ENCODE measurements around the gene TMEM185B.

TMEM185B gene

DNA sequence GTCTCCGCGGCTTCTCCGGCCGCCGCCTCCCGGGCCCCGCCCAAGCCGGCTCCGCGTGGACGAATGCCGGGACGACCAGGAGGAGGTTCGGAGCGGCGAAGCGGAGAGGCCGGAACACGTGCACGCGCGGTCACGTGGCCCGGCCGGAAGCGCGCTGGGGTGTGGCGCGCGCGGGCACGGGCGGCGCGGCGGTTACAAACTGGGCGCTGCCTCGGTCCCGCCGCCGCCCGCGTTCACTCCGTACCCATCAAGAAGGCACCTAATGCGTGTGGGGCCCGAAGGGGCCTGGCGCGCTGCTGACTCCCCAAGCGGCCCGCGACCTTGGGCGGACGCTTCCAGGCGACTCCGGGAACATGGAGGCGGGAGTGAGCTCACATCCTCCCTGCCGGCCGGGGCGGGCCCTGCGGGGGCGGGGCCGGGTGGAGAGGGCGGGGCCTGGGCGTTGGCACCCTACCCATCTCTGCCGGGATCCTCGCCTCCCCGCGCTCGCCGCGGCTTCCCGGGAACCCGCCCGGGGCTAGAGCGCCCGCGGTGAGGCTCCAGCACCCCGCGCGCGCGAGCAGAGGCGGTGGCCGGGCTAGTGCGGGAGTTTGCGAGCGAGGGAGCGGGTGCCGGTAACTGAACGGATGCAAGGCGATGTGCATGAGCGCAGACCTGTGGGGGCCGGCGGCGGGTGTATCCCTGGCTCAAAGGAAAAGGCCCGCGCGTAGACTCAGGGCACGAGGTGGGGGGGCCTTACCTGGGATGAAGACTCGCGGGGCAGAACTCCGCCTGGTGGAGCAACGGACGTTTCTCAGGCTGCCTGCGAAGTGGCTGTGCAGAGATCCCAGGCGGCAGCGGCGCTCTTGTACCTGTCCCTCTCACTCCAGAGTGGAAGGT is at the start of gene TMEM185B:
Gene TMEM185B, minus strand, starts transcription at position 367 of the 879 bp plus-strand sequence. CDS start 424 bp downstream, outside the sequence.
- Histone ChIP-seq H3K79me2 (ENCODE audit: control insufficient read depth, low read length) (peaks cover 28% of the 10 kb centered on the region), H3K36me3 (ENCODE audit: control insufficient read depth, low read length) (peaks cover 12% of the 10 kb centered on the region), H3K9me3 (ENCODE audit: control insufficient read depth, insufficient read depth, low read length) (peaks cover 3% of the 10 kb centered on the region; the same call in 1 of the 2 replicates), H3K27ac (ENCODE audit: low read depth, low read length) (peak within 1 kb of the TSS; percentile 65), H3K4me3 (ENCODE audit: low read length) (peak within 1 kb of the TSS; percentile 74), H3K9me2 (replicated peaks; ENCODE audit: control insufficient read depth, low read length) (no peaks in the 10 kb centered on the region), H3K4me2 (ENCODE audit: low read length) (peak within 1 kb of the TSS; percentile 94), H3F3A (ENCODE audit: control insufficient read depth, insufficient read depth) (peaks cover under 1% of the 10 kb centered on the region; the same call in 1 of the 2 replicates), H3K27me3 (ENCODE audit: control insufficient read depth, low read length) (no peaks in the 10 kb centered on the region), H4K20me1 (ENCODE audit: control insufficient read depth, insufficient read depth, low read depth, low read length) (no peaks in the 10 kb centered on the region), H3K4me1 (ENCODE audit: control insufficient read depth, low read length) (peaks cover 44% of the 10 kb centered on the region)
- TF ChIP-seq, protein P1, sequence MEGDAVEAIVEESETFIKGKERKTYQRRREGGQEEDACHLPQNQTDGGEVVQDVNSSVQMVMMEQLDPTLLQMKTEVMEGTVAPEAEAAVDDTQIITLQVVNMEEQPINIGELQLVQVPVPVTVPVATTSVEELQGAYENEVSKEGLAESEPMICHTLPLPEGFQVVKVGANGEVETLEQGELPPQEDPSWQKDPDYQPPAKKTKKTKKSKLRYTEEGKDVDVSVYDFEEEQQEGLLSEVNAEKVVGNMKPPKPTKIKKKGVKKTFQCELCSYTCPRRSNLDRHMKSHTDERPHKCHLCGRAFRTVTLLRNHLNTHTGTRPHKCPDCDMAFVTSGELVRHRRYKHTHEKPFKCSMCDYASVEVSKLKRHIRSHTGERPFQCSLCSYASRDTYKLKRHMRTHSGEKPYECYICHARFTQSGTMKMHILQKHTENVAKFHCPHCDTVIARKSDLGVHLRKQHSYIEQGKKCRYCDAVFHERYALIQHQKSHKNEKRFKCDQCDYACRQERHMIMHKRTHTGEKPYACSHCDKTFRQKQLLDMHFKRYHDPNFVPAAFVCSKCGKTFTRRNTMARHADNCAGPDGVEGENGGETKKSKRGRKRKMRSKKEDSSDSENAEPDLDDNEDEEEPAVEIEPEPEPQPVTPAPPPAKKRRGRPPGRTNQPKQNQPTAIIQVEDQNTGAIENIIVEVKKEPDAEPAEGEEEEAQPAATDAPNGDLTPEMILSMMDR (IDR thresholded peaks at IDR 0.05; ENCODE audit: low read depth, low read length, poor library complexity, severe bottlenecking): no peak

GRCh38 chr2:120271711-120272379 is 48.6 kb upstream of the TMEM185B start:
- Histone ChIP-seq H3K36me3 (ENCODE audit: control insufficient read depth, low read length) (no peaks in the 10 kb centered on the region), H3K4me3 (ENCODE audit: low read length) (no peak overlapping the region), H3K27ac (ENCODE audit: low read depth, low read length) (no peak overlapping the region), H3K9me3 (ENCODE audit: control insufficient read depth, insufficient read depth, low read length) (peaks cover 12% of the 10 kb centered on the region), H3K4me1 (ENCODE audit: control insufficient read depth, low read length) (no peaks in the 10 kb centered on the region), H3K27me3 (ENCODE audit: control insufficient read depth, low read length) (no peaks in the 10 kb centered on the region), H3K9me2 (replicated peaks; ENCODE audit: control insufficient read depth, low read length) (no peaks in the 10 kb centered on the region), H4K20me1 (ENCODE audit: control insufficient read depth, insufficient read depth, low read depth, low read length) (no peaks in the 10 kb centered on the region), H3F3A (ENCODE audit: control insufficient read depth, insufficient read depth) (no peaks in the 10 kb centered on the region), H3K79me2 (ENCODE audit: control insufficient read depth, low read length) (no peaks in the 10 kb centered on the region), H3K4me2 (ENCODE audit: low read length) (no peak overlapping the region)
- TF ChIP-seq, protein P1 (IDR thresholded peaks at IDR 0.05; ENCODE audit: low read depth, low read length, poor library complexity, severe bottlenecking): no peak
- no peak for TF ChIP-seq EZH2phosphoT487 (IDR thresholded peaks at IDR 0.05; ENCODE audit: borderline replicate concordance, low read length)

DNA sequence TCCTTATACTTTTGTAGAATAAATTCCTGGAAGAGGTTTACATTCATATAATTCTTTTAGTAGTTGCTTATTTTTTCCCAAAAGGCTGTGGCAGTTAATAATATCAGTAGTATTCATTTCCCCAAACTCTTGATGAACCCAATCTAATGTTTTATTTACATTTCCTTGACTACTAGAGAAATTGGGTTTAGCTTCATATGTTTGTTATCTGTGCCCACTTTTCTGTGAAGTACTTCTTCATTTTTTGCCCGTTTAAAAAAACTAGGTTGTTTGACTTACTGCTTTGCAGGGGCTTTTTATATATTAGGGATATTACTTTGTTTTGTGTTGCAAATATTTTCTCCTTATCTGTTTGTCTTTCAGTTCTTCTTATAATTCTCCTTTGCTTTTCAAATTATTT is 46.6 kb upstream of the TMEM185B start:
- H3K27ac ChIP-seq (ENCODE audit: low read depth, low read length): no peak overlapping the region
- H3K9me3 ChIP-seq (ENCODE audit: control insufficient read depth, insufficient read depth, low read length): peaks cover 6% of the 10 kb centered on the region; the same call in 1 of the 2 replicates
- no peaks in the 10 kb centered on the region for H3K36me3 ChIP-seq (ENCODE audit: control insufficient read depth, low read length)
- no peak overlapping the region for H3K4me2 ChIP-seq (ENCODE audit: low read length)
- H3K4me3 ChIP-seq (ENCODE audit: low read length): no peak overlapping the region
- peaks cover 2% of the 10 kb centered on the region; the same call in 1 of the 2 replicates for H3K79me2 ChIP-seq (ENCODE audit: control insufficient read depth, low read length)
- H3K9me2 ChIP-seq (replicated peaks; ENCODE audit: control insufficient read depth, low read length): no peaks in the 10 kb centered on the region
- no peaks in the 10 kb centered on the region for H3F3A ChIP-seq (ENCODE audit: control insufficient read depth, insufficient read depth)
- H3K4me1 ChIP-seq (ENCODE audit: control insufficient read depth, low read length): no peaks in the 10 kb centered on the region
- TF ChIP-seq, protein P1 (IDR thresholded peaks at IDR 0.05; ENCODE audit: low read depth, low read length, poor library complexity, severe bottlenecking): no peak
- no peak for TF ChIP-seq EZH2phosphoT487 (IDR thresholded peaks at IDR 0.05; ENCODE audit: borderline replicate concordance, low read length)
- no peaks in the 10 kb centered on the region for H3K27me3 ChIP-seq (ENCODE audit: control insufficient read depth, low read length)
- H4K20me1 ChIP-seq (ENCODE audit: control insufficient read depth, insufficient read depth, low read depth, low read length): 0 out of 2 replicates have a peak, but pooled peaks cover 3% of the 10 kb centered on the region

Measured in DOHH2 (cell line).